Panc1 (cell line): ENCODE results near the gene SPDYE5. TPM values are rescaled to one million over a fixed set of nuclear protein-coding genes. Genes with fewer than 3 reads are reported as not detected.
A peak's percentile ranks its signal among the peaks of the same experiment; 100 is the strongest.
"Not testable (repeated sequence)": the region's sequence is repeated elsewhere in the genome, so short reads cannot be mapped to it uniquely, and the experiment has no call there.

Source experiments
- ATAC-seq: fragments of 200-7000 bp; cut with Tn5 transposase; 2 replicates; pipeline ENCODE4 v1.9.1; 2020; ENCODE audit warnings: mild to moderate bottlenecking, moderate library complexity
- BruUV-seq: library from RNA; stranded (reverse); fragments of 400-500 nt; replicated peaks from 2 replicates; lab custom pipeline; 2021; lab: Mats Ljungman, UMichigan
- CTCF ChIA-PET: fragments of 300-600 bp; sonication (Branson Sonifier 250); formaldehyde crosslinking; loops from one replicate; lab custom pipeline; 2022; ENCODE audit warnings: antibody characterized with exemption; lab: Charles Lee
- POLR2A ChIA-PET: fragments of 300-600 bp; sonication (Branson Sonifier 250); formaldehyde crosslinking; loops from one replicate; lab custom pipeline; 2022; ENCODE audit warnings: antibody characterized with exemption; lab: Charles Lee
- DNase-seq: peaks from one replicate; pipeline ENCODE4 v3.0.0-alpha.2; 2010; ENCODE audit warnings: low read depth, low spot score
- H3K27ac ChIP-seq: 2 replicates; pipeline ENCODE4 v1.5.1; 2011; ENCODE audit warnings: mild to moderate bottlenecking, low read length, inconsistent platforms
- H3K27me3 ChIP-seq: fragments of 200-500 bp; sonication (Bioruptor generic); 2 replicates; pipeline ENCODE4 v1.6.0; 2014; ENCODE audit warnings: low read length, inconsistent platforms; ENCODE audit not compliant: control insufficient read depth, insufficient read depth
- H3K36me3 ChIP-seq: fragments of 200-500 bp; sonication (Bioruptor generic); 2 replicates; pipeline ENCODE4 v1.5.1; 2014; ENCODE audit warnings: inconsistent platforms, mild to moderate bottlenecking, low read length, moderate library complexity; ENCODE audit not compliant: control insufficient read depth, insufficient read depth
- H3K4me1 ChIP-seq: 2 replicates; pipeline ENCODE4 v1.5.1; 2011; ENCODE audit warnings: inconsistent platforms, mild to moderate bottlenecking, low read length, moderate library complexity; ENCODE audit not compliant: control insufficient read depth, insufficient read depth
- H3K4me3 ChIP-seq, 2 experiments: 2 replicates each; pipeline ENCODE4 v1.5.1; 2011 to 2012; ENCODE audit warnings: low read depth in 2 of 2, low read length in 2 of 2, mild to moderate bottlenecking in 2 of 2, inconsistent platforms in 1 of 2, moderate library complexity in 1 of 2
- H3K9me3 ChIP-seq: fragments of 200-500 bp; sonication (Bioruptor generic); 2 replicates; pipeline ENCODE4 v1.5.1; 2014; ENCODE audit warnings: low read depth, mild to moderate bottlenecking, inconsistent platforms, low read length, moderate library complexity; ENCODE audit not compliant: control insufficient read depth, insufficient read depth
- in situ Hi-C: cut with HindIII; loops from 2 replicates; pipeline ENCODE4 v1.10.0; 2016; ENCODE audit warnings: low sequenced_read_pairs, low pct_unique_long_range_greater_than_20kb
- intact Hi-C: fragments of 100-400 bp; cut with micrococcal nuclease; formaldehyde crosslinking; loops from one replicate; pipeline ENCODE4 v1.10.0; 2022; ENCODE audit not compliant: unreplicated experiment
- total RNA-seq: library from RNA; stranded (reverse); gene quantifications from one replicate; pipeline ENCODE4 v1.2.1, GENCODE V29; 2021; ENCODE audit not compliant: unreplicated experiment

The SPDYE5 gene
- total RNA-seq, 1 experiment from 2014 or later, result not detected

DNA sequence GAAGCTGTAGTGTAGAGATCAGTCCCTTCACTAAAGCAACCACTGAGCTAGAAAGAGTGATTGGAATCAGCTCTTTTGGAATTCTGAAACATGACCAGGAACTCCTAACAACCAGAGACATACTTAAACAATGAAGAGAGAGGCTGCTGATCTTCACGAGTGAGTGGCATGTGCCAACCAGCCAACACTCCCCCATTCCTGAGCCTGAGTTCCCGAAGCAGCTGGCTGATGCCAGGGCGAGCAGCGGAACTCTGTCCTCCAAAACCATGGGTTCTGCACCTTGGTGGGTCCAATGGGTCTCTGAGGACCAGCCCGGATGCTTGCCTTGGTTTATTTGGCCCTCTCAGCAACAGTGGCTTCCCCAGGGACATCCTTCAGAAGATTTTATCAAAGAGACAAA, 31.6 kb upstream of the SPDYE5 start:
- CTCF ChIA-PET, ATAC-seq, intact Hi-C loops, H3K27me3 ChIP-seq, H3K27ac ChIP-seq, BruUV-seq, H3K36me3 ChIP-seq, DNase-seq, POLR2A ChIA-PET, H3K9me3 ChIP-seq, in situ Hi-C loops, H3K4me1 ChIP-seq, H3K4me3 ChIP-seq: not testable (repeated sequence)

DNA sequence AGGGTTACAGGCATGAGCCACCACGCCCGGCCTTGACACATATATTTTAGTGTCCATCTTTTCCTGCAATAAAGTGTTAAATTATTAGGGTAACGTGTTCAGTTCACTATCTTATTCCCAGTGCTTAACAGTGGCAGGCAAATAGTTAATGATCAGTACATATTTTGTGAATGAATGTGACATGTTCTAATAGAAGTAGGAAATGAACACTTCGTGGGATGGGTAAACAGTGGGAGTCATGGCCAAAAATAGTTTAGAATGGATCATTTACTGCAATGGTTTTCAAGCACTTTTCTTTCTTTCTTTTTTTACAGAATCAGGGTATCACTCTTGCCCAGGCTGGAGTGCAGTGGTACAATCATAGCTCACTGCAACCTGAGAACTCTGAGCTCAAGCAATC, 22.0 kb upstream of the SPDYE5 start:
- intact Hi-C loops, H3K36me3 ChIP-seq, ATAC-seq, POLR2A ChIA-PET, CTCF ChIA-PET, H3K4me1 ChIP-seq, H3K9me3 ChIP-seq, H3K4me3 ChIP-seq, in situ Hi-C loops, DNase-seq, BruUV-seq, H3K27me3 ChIP-seq, H3K27ac ChIP-seq: not testable (repeated sequence)

DNA sequence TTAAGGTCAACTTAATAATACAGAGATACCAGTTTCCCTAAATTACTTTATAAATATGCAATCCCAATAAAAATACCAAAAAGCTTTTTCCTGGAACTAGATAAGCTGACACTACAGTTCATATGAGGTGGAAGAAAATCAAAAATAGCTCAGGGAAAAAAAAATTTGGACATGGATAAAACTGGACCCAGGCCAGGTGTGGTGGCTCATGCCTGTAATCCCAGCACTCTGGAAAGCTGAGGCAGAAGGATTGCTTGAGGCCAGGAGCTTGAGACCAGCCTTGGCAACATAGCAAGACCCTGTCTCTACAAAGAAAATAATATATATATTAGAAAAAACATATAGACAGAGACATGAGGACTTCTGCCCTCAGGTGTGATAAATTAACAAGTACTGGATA, 14.7 kb upstream of the SPDYE5 start:
- H3K4me3 ChIP-seq, H3K36me3 ChIP-seq, BruUV-seq, ATAC-seq, H3K9me3 ChIP-seq, in situ Hi-C loops, H3K27me3 ChIP-seq, POLR2A ChIA-PET, H3K4me1 ChIP-seq, CTCF ChIA-PET, H3K27ac ChIP-seq, intact Hi-C loops, DNase-seq: not testable (repeated sequence)

DNA sequence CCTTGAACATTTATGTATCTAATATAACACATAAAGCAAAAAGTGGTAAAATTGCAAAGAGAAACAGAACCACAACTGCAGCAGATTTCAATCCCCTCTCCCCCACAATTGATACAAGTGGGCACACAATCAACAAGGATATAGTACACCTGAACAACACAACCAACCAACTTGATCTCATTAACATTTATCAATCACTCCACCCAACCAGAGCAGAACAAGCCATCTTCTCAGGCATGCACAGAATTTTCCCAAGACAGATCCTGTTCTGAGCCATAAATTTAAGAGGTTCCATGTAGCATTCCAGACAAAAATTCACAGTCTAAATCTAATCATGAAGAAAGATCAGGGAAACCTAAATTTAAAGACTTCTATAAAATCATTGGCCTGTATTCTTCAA, 11.8 kb upstream of the SPDYE5 start:
- intact Hi-C loops, POLR2A ChIA-PET, H3K27ac ChIP-seq, H3K27me3 ChIP-seq, H3K4me3 ChIP-seq, in situ Hi-C loops, H3K36me3 ChIP-seq, CTCF ChIA-PET, H3K4me1 ChIP-seq, DNase-seq, H3K9me3 ChIP-seq, ATAC-seq, BruUV-seq: not testable (repeated sequence)

DNA sequence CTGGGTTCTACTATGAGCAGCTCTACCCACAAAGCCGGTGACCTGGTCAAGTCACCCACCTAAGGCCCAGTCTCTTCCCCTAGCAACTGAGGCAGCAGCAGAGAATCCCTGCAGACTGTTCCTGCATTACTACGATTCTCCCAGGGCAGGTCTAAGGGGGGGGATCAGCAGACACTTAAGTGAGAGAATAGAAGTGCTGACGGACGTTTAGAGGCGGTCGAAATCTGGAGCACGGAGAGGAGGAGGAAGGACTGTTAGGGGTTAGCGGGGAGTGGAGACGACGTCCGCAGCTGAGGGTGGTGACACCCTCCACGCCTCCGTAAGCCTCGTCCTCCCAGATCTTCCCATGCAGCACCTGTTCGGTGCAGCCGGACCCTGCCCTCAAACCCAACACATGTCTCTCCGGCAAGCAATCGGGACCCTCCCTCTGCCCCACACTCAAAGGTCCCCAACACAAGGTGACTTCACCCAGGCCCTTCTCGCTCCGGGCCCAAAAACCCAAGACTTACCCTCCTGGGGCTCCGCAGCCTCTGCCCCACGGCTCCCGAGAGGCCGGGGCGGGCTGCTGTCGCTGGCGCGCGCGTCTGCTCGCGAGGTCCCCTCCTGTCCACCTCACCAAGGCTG, 6.7 kb upstream of the SPDYE5 start:
- in situ Hi-C loops, H3K36me3 ChIP-seq, BruUV-seq, POLR2A ChIA-PET, H3K27me3 ChIP-seq, H3K9me3 ChIP-seq, intact Hi-C loops, DNase-seq, CTCF ChIA-PET, ATAC-seq, H3K4me1 ChIP-seq: not testable (repeated sequence)
- Histone ChIP-seq H3K4me3 (peak overlapping the region; percentile 68 to 72), H3K27ac (peak overlapping the region; percentile 80; the same call in 1 of the 2 replicates)
